WTC11 (cell line): ENCODE data around the gene RGMA.

Experiments used
- ATF3 ChIP-seq: sonication (generic); formaldehyde crosslinking; conservative IDR thresholded peaks from 2 replicates; pipeline ENCODE4 v1.8.1; 2022; ENCODE audit warnings: mild to moderate bottlenecking, missing genetic modification reagents
- CDX4 ChIP-seq: fragments of 250-450 bp; sonication (Bioruptor Pico); IDR thresholded peaks from 2 replicates; pipeline ENCODE4 v1.9.0; 2021; ENCODE audit warnings: moderate library complexity, mild to moderate bottlenecking, inconsistent platforms, borderline replicate concordance
- CREB1 ChIP-seq: sonication (generic); formaldehyde crosslinking; IDR thresholded peaks from 2 replicates; pipeline ENCODE4 v1.8.0; 2023; ENCODE audit warnings: mild to moderate bottlenecking, missing genetic modification reagents
- CTCF ChIP-seq: fragments of 200-600 bp; IDR thresholded peaks from 2 replicates; pipeline ENCODE4 v1.8.0; 2022; ENCODE audit warnings: antibody characterized with exemption
- JUN ChIP-seq: sonication (generic); formaldehyde crosslinking; IDR thresholded peaks from 2 replicates; pipeline ENCODE4 v1.8.0; 2023; ENCODE audit warnings: mild to moderate bottlenecking, missing genetic modification reagents
- NFYB ChIP-seq: sonication (generic); formaldehyde crosslinking; conservative IDR thresholded peaks from 2 replicates; pipeline ENCODE4 v1.8.0; 2022; ENCODE audit warnings: low read depth, missing genetic modification reagents
- NR2C2 ChIP-seq: sonication (generic); formaldehyde crosslinking; IDR thresholded peaks from 2 replicates; pipeline ENCODE4 v1.8.0; 2022; ENCODE audit warnings: mild to moderate bottlenecking, missing genetic modification reagents
- OVOL2 ChIP-seq: fragments of 250-450 bp; sonication (Bioruptor Pico); IDR thresholded peaks from 2 replicates; pipeline ENCODE4 v1.9.0; 2021; ENCODE audit warnings: mild to moderate bottlenecking, borderline replicate concordance
- SMAD3 ChIP-seq: sonication (generic); formaldehyde crosslinking; IDR thresholded peaks from 2 replicates; pipeline ENCODE4 v1.8.0; 2022; ENCODE audit warnings: missing genetic modification reagents, mild to moderate bottlenecking, borderline replicate concordance
- USF1 ChIP-seq: sonication (generic); formaldehyde crosslinking; IDR thresholded peaks from 2 replicates; pipeline ENCODE4 v1.8.0; 2022; ENCODE audit warnings: mild to moderate bottlenecking, missing genetic modification reagents
- ZBTB43 ChIP-seq: sonication (generic); formaldehyde crosslinking; IDR thresholded peaks from 2 replicates; pipeline ENCODE4 v1.8.1; 2023; ENCODE audit warnings: mild to moderate bottlenecking, missing genetic modification reagents
- ZNF138 ChIP-seq: sonication (generic); formaldehyde crosslinking; conservative IDR thresholded peaks from 2 replicates; pipeline ENCODE4 v1.8.1; 2022; ENCODE audit warnings: mild to moderate bottlenecking, moderate library complexity, missing genetic modification reagents
- ZNF532 ChIP-seq: fragments of 250-450 bp; sonication (Bioruptor Pico); IDR thresholded peaks from 2 replicates; pipeline ENCODE4 v1.9.0; 2021; ENCODE audit warnings: mild to moderate bottlenecking, borderline replicate concordance

- no peak for TF ChIP-seq ZBTB43
- no peak for TF ChIP-seq CTCF
- TF ChIP-seq SMAD3 (CRISPR knock-in tag), result no peak
- no peak for TF ChIP-seq CDX4 (CRISPR knock-in tag)
- no peak for TF ChIP-seq NR2C2 (CRISPR knock-in tag)
- TF ChIP-seq OVOL2 (CRISPR knock-in tag), result no peak
- no peak for TF ChIP-seq CREB1 (CRISPR knock-in tag)
- no peak for TF ChIP-seq ZNF532
- no peak for TF ChIP-seq JUN (CRISPR knock-in tag)
- TF ChIP-seq USF1, result no peak
- no peak for TF ChIP-seq NFYB
- no peak for TF ChIP-seq ATF3 (CRISPR knock-in tag)
- TF ChIP-seq ZNF138, result no peak
Measured at GRCh38 chr15:93051236-93052089, 37.5 kb downstream of the RGMA start.
